Measurements from ENCODE around the gene RUNX2.

RUNX2 gene

DNA sequence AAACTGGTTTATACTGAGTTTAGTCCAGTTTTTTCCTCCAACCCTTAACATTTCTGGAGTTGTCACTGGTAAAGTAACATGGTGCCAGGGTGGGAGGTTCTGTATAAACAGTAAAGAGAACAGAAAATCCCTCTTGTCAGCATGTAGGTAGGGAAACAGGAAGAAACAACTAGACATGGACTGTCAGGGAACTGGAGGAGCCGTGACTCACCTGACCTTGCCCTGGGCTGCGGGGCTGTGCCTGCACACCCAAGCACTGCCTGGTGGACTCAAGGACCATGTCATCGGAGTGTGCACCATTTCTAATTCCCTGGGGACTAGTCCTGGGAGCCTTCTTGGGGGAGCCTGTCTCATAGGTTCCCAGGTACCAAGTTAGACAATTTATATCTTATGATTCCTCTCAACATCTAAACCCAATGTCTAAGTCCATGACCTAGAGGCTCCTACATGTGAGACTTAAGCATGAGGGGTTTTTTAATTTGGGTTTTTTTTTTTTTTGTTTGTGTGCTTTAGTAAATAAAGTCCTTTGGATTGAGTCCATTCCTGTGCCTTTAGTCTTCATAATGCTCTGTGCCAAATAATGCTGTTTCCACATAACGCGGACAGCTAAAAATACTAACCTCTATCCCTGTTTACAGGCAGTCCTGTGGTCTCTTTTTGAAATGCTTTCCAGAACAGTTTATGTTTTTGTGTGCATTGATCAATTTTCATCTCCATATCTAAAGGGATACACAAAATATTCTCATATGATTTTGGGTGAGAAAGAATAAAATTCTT, 186.5 kb downstream of the RUNX2 start:
- no CpG with 5 or more reads among the region's 5 CpGs for WGBS (ENCODE audit: insufficient coverage, insufficient read length)
- peaks cover 6% of the 10 kb centered on the region for H3K4me1 ChIP-seq (ENCODE audit: control insufficient read depth, insufficient read depth, low read length)
- no peak overlapping the region for H3K4me3 ChIP-seq (ENCODE audit: low read length)
- no peak for DNase-seq (ENCODE audit: low read depth, low spot score)
- no peaks in the 10 kb centered on the region for H3K9me3 ChIP-seq (ENCODE audit: control insufficient read depth, insufficient read depth, low read length)
- H3K36me3 ChIP-seq (ENCODE audit: control insufficient read depth, insufficient read depth, low read length), result no peaks in the 10 kb centered on the region
- no peaks in the 10 kb centered on the region for H3K27me3 ChIP-seq (ENCODE audit: control insufficient read depth, insufficient read depth, low read length)
- no peak overlapping the region for H3K27ac ChIP-seq (ENCODE audit: low read length)

DNA sequence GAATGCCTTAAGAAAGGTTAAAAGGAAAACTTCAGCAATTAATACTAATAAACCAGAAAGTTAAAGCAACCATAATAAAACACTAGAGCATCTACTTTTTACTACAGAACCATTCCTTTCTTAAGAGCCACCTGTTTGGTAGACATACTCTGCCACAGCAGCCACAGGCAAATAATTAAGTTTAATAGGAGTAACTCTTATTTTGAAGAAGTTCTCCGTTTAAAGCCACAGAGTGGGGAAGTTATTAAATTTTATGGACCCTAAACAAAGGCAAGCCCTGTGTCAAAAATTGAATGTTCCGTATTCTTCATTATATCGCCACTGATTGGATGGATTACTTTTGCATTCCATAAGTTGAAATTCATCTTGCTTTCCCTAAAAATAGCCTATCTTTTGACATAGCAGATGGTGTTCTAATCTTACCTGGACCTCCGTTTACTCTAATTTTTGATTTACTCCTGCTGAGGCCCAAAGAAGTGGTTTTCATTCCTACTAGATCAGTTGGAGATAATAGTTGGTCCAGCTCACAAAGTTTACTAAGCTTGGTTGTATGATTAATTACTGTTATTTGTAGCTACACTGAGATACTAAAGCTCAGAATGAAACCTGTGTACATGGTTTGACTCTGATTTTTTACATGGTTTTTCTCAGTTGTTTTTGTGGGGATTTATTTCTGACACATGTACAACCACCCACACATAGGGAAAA, 190.0 kb downstream of the RUNX2 start:
- no peak for DNase-seq (ENCODE audit: low read depth, low spot score)
- no CpG with 5 or more reads among the region's 4 CpGs for WGBS (ENCODE audit: insufficient coverage, insufficient read length)
- Histone ChIP-seq H3K9me3 (ENCODE audit: control insufficient read depth, insufficient read depth, low read length) (no peaks in the 10 kb centered on the region), H3K36me3 (ENCODE audit: control insufficient read depth, insufficient read depth, low read length) (no peaks in the 10 kb centered on the region), H3K4me1 (ENCODE audit: control insufficient read depth, insufficient read depth, low read length) (peaks cover 5% of the 10 kb centered on the region; the same call in 1 of the 2 replicates), H3K4me3 (ENCODE audit: low read length) (no peak overlapping the region), H3K27ac (ENCODE audit: low read length) (no peak overlapping the region), H3K27me3 (ENCODE audit: control insufficient read depth, insufficient read depth, low read length) (no peaks in the 10 kb centered on the region)

- Histone ChIP-seq H3K36me3 (ENCODE audit: control insufficient read depth, insufficient read depth, low read length) (no peaks in the 10 kb centered on the region), H3K27ac (ENCODE audit: low read length) (no peak overlapping the region), H3K27me3 (ENCODE audit: control insufficient read depth, insufficient read depth, low read length) (no peaks in the 10 kb centered on the region), H3K9me3 (ENCODE audit: control insufficient read depth, insufficient read depth, low read length) (no peaks in the 10 kb centered on the region), H3K4me3 (ENCODE audit: low read length) (no peak overlapping the region), H3K4me1 (ENCODE audit: control insufficient read depth, insufficient read depth, low read length) (peaks cover 1% of the 10 kb centered on the region; the same call in 1 of the 2 replicates)
- DNase-seq (ENCODE audit: low read depth, low spot score), result no peak
These were observed 193.1 kb downstream of the RUNX2 start for GRCh38 chr6:45521226-45521625.

- Histone ChIP-seq H3K27ac (ENCODE audit: low read length) (no peak overlapping the region), H3K4me1 (ENCODE audit: control insufficient read depth, insufficient read depth, low read length) (peaks cover 1% of the 10 kb centered on the region; the same call in 1 of the 2 replicates), H3K9me3 (ENCODE audit: control insufficient read depth, insufficient read depth, low read length) (no peaks in the 10 kb centered on the region), H3K36me3 (ENCODE audit: control insufficient read depth, insufficient read depth, low read length) (no peaks in the 10 kb centered on the region), H3K27me3 (ENCODE audit: control insufficient read depth, insufficient read depth, low read length) (no peaks in the 10 kb centered on the region), H3K4me3 (ENCODE audit: low read length) (no peak overlapping the region)
- 100% methylated on average over 1 of the region's 4 CpGs for WGBS (ENCODE audit: insufficient coverage, insufficient read length)
- DNase-seq (ENCODE audit: low read depth, low spot score), result no peak
These were observed 194.4 kb downstream of the RUNX2 start for GRCh38 chr6:45522486-45522885.

DNA sequence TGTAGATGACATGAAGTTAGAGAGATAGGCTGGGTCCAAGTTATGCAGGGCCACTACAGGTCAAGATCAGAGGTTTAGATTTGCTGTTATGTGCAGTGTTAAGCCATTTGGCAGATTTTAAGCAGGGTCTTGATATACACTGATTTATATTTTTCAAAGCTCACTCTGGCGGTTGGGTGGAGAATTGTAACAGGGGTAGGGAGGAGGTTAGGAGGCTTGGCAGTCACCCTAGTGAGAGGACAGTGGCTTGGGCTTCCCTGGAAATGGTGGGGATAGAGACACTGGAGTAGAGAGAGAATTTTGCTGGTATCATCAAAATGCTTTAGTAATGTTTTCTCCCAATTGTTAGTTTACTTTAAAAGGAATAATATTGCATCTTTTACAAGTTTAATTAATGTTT, 199.1 kb downstream of the RUNX2 start:
- H3K36me3 ChIP-seq (ENCODE audit: control insufficient read depth, insufficient read depth, low read length), result no peaks in the 10 kb centered on the region
- no peak overlapping the region for H3K4me3 ChIP-seq (ENCODE audit: low read length)
- DNase-seq (ENCODE audit: low read depth, low spot score), result no peak
- no peaks in the 10 kb centered on the region for H3K4me1 ChIP-seq (ENCODE audit: control insufficient read depth, insufficient read depth, low read length)
- no peaks in the 10 kb centered on the region for H3K9me3 ChIP-seq (ENCODE audit: control insufficient read depth, insufficient read depth, low read length)
- no peaks in the 10 kb centered on the region; the same call in 1 of the 2 replicates for H3K27me3 ChIP-seq (ENCODE audit: control insufficient read depth, insufficient read depth, low read length)
- no CpG with 5 or more reads among the region's 1 CpG for whole genome bisulfite sequencing (ENCODE audit: insufficient coverage, insufficient read length)
- no peak overlapping the region for H3K27ac ChIP-seq (ENCODE audit: low read length)

GRCh38 chr6:45531999-45532595, 204.0 kb downstream of the RUNX2 start:
- Histone ChIP-seq H3K27ac (ENCODE audit: low read length) (no peak overlapping the region), H3K9me3 (ENCODE audit: control insufficient read depth, insufficient read depth, low read length) (no peaks in the 10 kb centered on the region), H3K4me3 (ENCODE audit: low read length) (no peak overlapping the region), H3K36me3 (ENCODE audit: control insufficient read depth, insufficient read depth, low read length) (no peaks in the 10 kb centered on the region), H3K27me3 (ENCODE audit: control insufficient read depth, insufficient read depth, low read length) (no peaks in the 10 kb centered on the region; the same call in 1 of the 2 replicates), H3K4me1 (ENCODE audit: control insufficient read depth, insufficient read depth, low read length) (no peaks in the 10 kb centered on the region)
- no CpG with 5 or more reads among the region's 2 CpGs for WGBS (ENCODE audit: insufficient coverage, insufficient read length)
- no peak for DNase-seq (ENCODE audit: low read depth, low spot score)

GRCh38 chr6:45532721-45533210, 204.6 kb downstream of the RUNX2 start:
- DNase-seq (ENCODE audit: low read depth, low spot score), result no peak
- Histone ChIP-seq H3K27ac (ENCODE audit: low read length) (no peak overlapping the region), H3K27me3 (ENCODE audit: control insufficient read depth, insufficient read depth, low read length) (no peaks in the 10 kb centered on the region; the same call in 1 of the 2 replicates), H3K36me3 (ENCODE audit: control insufficient read depth, insufficient read depth, low read length) (no peaks in the 10 kb centered on the region), H3K4me3 (ENCODE audit: low read length) (no peak overlapping the region), H3K4me1 (ENCODE audit: control insufficient read depth, insufficient read depth, low read length) (no peaks in the 10 kb centered on the region), H3K9me3 (ENCODE audit: control insufficient read depth, insufficient read depth, low read length) (no peaks in the 10 kb centered on the region)
- no CpG with 5 or more reads among the region's 6 CpGs for WGBS (ENCODE audit: insufficient coverage, insufficient read length)

GRCh38 chr6:45533386-45533785, 205.3 kb downstream of the RUNX2 start:
- Histone ChIP-seq H3K27ac (ENCODE audit: low read length) (no peak overlapping the region), H3K4me3 (ENCODE audit: low read length) (no peak overlapping the region), H3K27me3 (ENCODE audit: control insufficient read depth, insufficient read depth, low read length) (no peaks in the 10 kb centered on the region; the same call in 1 of the 2 replicates), H3K9me3 (ENCODE audit: control insufficient read depth, insufficient read depth, low read length) (no peaks in the 10 kb centered on the region), H3K36me3 (ENCODE audit: control insufficient read depth, insufficient read depth, low read length) (no peaks in the 10 kb centered on the region), H3K4me1 (ENCODE audit: control insufficient read depth, insufficient read depth, low read length) (no peaks in the 10 kb centered on the region)
- DNase-seq (ENCODE audit: low read depth, low spot score), result no peak
- WGBS (ENCODE audit: insufficient coverage, insufficient read length), result no CpG with 5 or more reads among the region's 4 CpGs

- no peak overlapping the region for H3K4me3 ChIP-seq (ENCODE audit: low read length)
- no peak for DNase-seq (ENCODE audit: low read depth, low spot score)
- H3K27ac ChIP-seq (ENCODE audit: low read length), result no peak overlapping the region
- WGBS (ENCODE audit: insufficient coverage, insufficient read length), result no CpG with 5 or more reads among the region's 4 CpGs
- no peaks in the 10 kb centered on the region for H3K9me3 ChIP-seq (ENCODE audit: control insufficient read depth, insufficient read depth, low read length)
- peaks cover 1% of the 10 kb centered on the region; the same call in 1 of the 2 replicates for H3K4me1 ChIP-seq (ENCODE audit: control insufficient read depth, insufficient read depth, low read length)
- H3K36me3 ChIP-seq (ENCODE audit: control insufficient read depth, insufficient read depth, low read length), result no peaks in the 10 kb centered on the region
- H3K27me3 ChIP-seq (ENCODE audit: control insufficient read depth, insufficient read depth, low read length), result no peaks in the 10 kb centered on the region; the same call in 1 of the 2 replicates
These were observed 207.8 kb downstream of the RUNX2 start for GRCh38 chr6:45535933-45536332.

DNA sequence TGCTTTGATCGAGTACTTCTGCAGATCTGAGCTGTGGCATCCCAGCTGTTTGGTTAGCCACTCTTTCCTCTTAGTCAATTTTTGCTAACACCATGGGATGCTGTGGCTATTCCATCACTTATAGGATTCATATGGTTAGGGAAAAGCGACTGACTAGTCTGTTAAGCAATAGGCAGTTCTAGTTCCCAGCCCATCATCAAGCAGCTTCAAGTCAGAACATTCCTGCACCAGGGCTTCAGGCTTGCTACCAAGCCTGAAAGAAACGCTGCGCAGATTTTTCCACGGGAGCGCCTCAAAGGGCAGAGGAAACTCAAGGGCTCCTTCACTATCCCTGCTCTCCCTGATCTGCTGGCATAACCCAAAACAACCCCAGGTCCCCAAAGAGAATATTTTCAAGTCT, 209.4 kb downstream of the RUNX2 start:
- Histone ChIP-seq H3K27ac (ENCODE audit: low read length) (no peak overlapping the region), H3K36me3 (ENCODE audit: control insufficient read depth, insufficient read depth, low read length) (no peaks in the 10 kb centered on the region), H3K4me3 (ENCODE audit: low read length) (no peak overlapping the region), H3K9me3 (ENCODE audit: control insufficient read depth, insufficient read depth, low read length) (no peaks in the 10 kb centered on the region), H3K4me1 (ENCODE audit: control insufficient read depth, insufficient read depth, low read length) (peaks cover 1% of the 10 kb centered on the region; the same call in 1 of the 2 replicates), H3K27me3 (ENCODE audit: control insufficient read depth, insufficient read depth, low read length) (no peaks in the 10 kb centered on the region; the same call in 1 of the 2 replicates)
- WGBS (ENCODE audit: insufficient coverage, insufficient read length), result no CpG with 5 or more reads among the region's 6 CpGs
- no peak for DNase-seq (ENCODE audit: low read depth, low spot score)

Data from iPS DF 6.9 (cell line).